Neural cell (in vitro differentiated cells): ENCODE measurements around the gene TESK1. TPM values are rescaled to one million over a fixed set of nuclear protein-coding genes. Genes with fewer than 3 reads are reported as not detected.

Experiments
- H2AFZ ChIP-seq: fragments of 200-600, 300-800 bp; sonication (generic), shearing (Covaris generic); 2 replicates; pipeline ENCODE4 v1.6.0; 2014; ENCODE audit warnings: low read depth, mild to moderate bottlenecking, antibody characterized with exemption, low read length, moderate library complexity
- H3F3A ChIP-seq: fragments of 200-600 bp; shearing (Covaris generic); 2 replicates; pipeline ENCODE4 v1.6.1; 2016; ENCODE audit warnings: mild to moderate bottlenecking, moderate library complexity, mixed read lengths, antibody characterized with exemption, low read length; ENCODE audit not compliant: insufficient read depth, poor library complexity, severe bottlenecking
- H3K27ac ChIP-seq: fragments of 200-600, 300-800 bp; sonication (generic), shearing (Covaris generic); 2 replicates; pipeline ENCODE4 v1.5.1; 2014; ENCODE audit warnings: mild to moderate bottlenecking, low read length, moderate library complexity
- H3K27me3 ChIP-seq: fragments of 300-800, 200-600 bp; sonication (generic), shearing (Covaris generic); 2 replicates; pipeline ENCODE4 v1.6.0; 2014; ENCODE audit warnings: mild to moderate bottlenecking, low read depth, low read length, moderate library complexity; ENCODE audit not compliant: insufficient read depth
- H3K36me3 ChIP-seq: fragments of 300-800, 200-600 bp; sonication (generic), shearing (Covaris generic); 2 replicates; pipeline ENCODE4 v1.5.1; 2014; ENCODE audit warnings: mild to moderate bottlenecking, antibody characterized with exemption, low read length, moderate library complexity; ENCODE audit not compliant: insufficient read depth
- H3K4me2 ChIP-seq: fragments of 300-800, 200-600 bp; sonication (generic), shearing (Covaris generic); 2 replicates; pipeline ENCODE4 v1.6.0; 2014; ENCODE audit warnings: mild to moderate bottlenecking, low read length
- H3K4me3 ChIP-seq: fragments of 300-800, 200-600 bp; sonication (generic), shearing (Covaris generic); 2 replicates; pipeline ENCODE4 v1.5.1; 2014; ENCODE audit warnings: mild to moderate bottlenecking, low read length, moderate library complexity
- H3K79me2 ChIP-seq: fragments of 200-600 bp; shearing (Covaris generic); replicated peaks from 2 replicates; pipeline ENCODE4 v1.6.0; 2014; ENCODE audit warnings: mild to moderate bottlenecking, low read length, moderate library complexity; ENCODE audit not compliant: insufficient read depth
- H3K9ac ChIP-seq: fragments of 300-800, 200-600 bp; sonication (generic), shearing (Covaris generic); 2 replicates; pipeline ENCODE4 v1.6.1; 2016; ENCODE audit warnings: mild to moderate bottlenecking, low read length, mixed read lengths
- H3K9me2 ChIP-seq: fragments of 200-600 bp; shearing (Covaris generic); 2 replicates; pipeline ENCODE4 v1.6.1; 2016; ENCODE audit warnings: mild to moderate bottlenecking, low read length, mixed read lengths; ENCODE audit not compliant: insufficient read depth
- H3K9me3 ChIP-seq: fragments of 200-600, 300-800 bp; sonication (generic), shearing (Covaris generic); 2 replicates; pipeline ENCODE4 v1.6.1; 2016; ENCODE audit warnings: mild to moderate bottlenecking, mixed run types, low read length, moderate library complexity, mixed read lengths
- H4K20me1 ChIP-seq: fragments of 200-600 bp; shearing (Covaris generic); 2 replicates; pipeline ENCODE4 v1.6.1; 2016; ENCODE audit warnings: mild to moderate bottlenecking, mixed run types; ENCODE audit not compliant: insufficient read depth
- CTCF ChIP-seq: fragments of 450-650 bp; IDR thresholded peaks from 2 replicates; pipeline ENCODE4 v1.5.1; 2014; ENCODE audit warnings: antibody characterized with exemption, mild to moderate bottlenecking, moderate library complexity; ENCODE audit not compliant: poor library complexity, severe bottlenecking
- EP300 ChIP-seq: fragments of 450-650 bp; conservative IDR thresholded peaks from 2 replicates; pipeline ENCODE4 v1.6.1; 2014; ENCODE audit warnings: antibody characterized with exemption, mild to moderate bottlenecking, moderate library complexity; ENCODE audit not compliant: poor library complexity, severe bottlenecking
- EZH2 ChIP-seq: fragments of 200-600, 300-800 bp; shearing (Covaris generic), sonication (generic); IDR thresholded peaks from 2 replicates; pipeline ENCODE4 v1.6.1; 2014; ENCODE audit warnings: antibody characterized with exemption, low read length, borderline replicate concordance, mild to moderate bottlenecking; ENCODE audit not compliant: insufficient read depth, poor library complexity, severe bottlenecking
- MXI1 ChIP-seq: fragments of 450-650 bp; conservative IDR thresholded peaks from 2 replicates; pipeline ENCODE4 v1.6.1; 2014; ENCODE audit warnings: antibody characterized with exemption, mild to moderate bottlenecking; ENCODE audit not compliant: poor library complexity, severe bottlenecking
- POLR2AphosphoS5 ChIP-seq: IDR thresholded peaks from 2 replicates; pipeline ENCODE4 v1.6.1; 2012
- RAD21 ChIP-seq: fragments of 450-650 bp; conservative IDR thresholded peaks from 2 replicates; pipeline ENCODE4 v1.6.1; 2014; ENCODE audit warnings: antibody characterized with exemption, mild to moderate bottlenecking, moderate library complexity
- REST ChIP-seq: IDR thresholded peaks from 2 replicates; pipeline ENCODE4 v1.6.1; 2012; ENCODE audit warnings: borderline replicate concordance
- SMC3 ChIP-seq: fragments of 450-650 bp; conservative IDR thresholded peaks from 2 replicates; pipeline ENCODE4 v1.6.1; 2014; ENCODE audit warnings: antibody characterized with exemption, mild to moderate bottlenecking, moderate library complexity; ENCODE audit not compliant: poor library complexity
- TAF1 ChIP-seq: IDR thresholded peaks from 2 replicates; pipeline ENCODE4 v1.6.1; 2012; ENCODE audit warnings: low read depth
- polyA plus RNA-seq: library from polyadenylated mRNA; depleted of rRNA; stranded (reverse); fragments of >200 nt; gene quantifications from 2 replicates; pipeline ENCODE4 v1.2.3, GENCODE V29; 2014

Gene TESK1
- polyA plus RNA-seq, 1 donor from 2014 or later, result 37.9 TPM

- Histone ChIP-seq H3K36me3 (peaks cover 4% of the 10 kb centered on the region), H3K4me2 (peak overlapping the region; percentile 94), H3K27ac (peak overlapping the region; percentile 50), H4K20me1 (no peaks in the 10 kb centered on the region), H3K9ac (peak overlapping the region; percentile 77), H3K27me3 (no peaks in the 10 kb centered on the region), H2AFZ (no peak overlapping the region), H3F3A (no peaks in the 10 kb centered on the region), H3K79me2 (peaks cover 13% of the 10 kb centered on the region), H3K9me2 (no peaks in the 10 kb centered on the region), H3K4me3 (peak overlapping the region; percentile 86), H3K9me3 (no peaks in the 10 kb centered on the region)
- TF ChIP-seq CTCF (no peak), POLR2AphosphoS5 (peak; percentile 27), TAF1 (peak; percentile 37), EZH2 (no peak)
These were observed 482 bp downstream of the TESK1 start for GRCh38 chr9:35605351-35606137.

GRCh38 chr9:35606138-35606504 lies 1.1 kb downstream of the TESK1 start:
- Histone ChIP-seq H3K27ac (peak overlapping the region; percentile 50), H3K79me2 (peaks cover 13% of the 10 kb centered on the region), H3F3A (no peaks in the 10 kb centered on the region), H3K27me3 (no peaks in the 10 kb centered on the region), H4K20me1 (no peaks in the 10 kb centered on the region), H3K9me2 (no peaks in the 10 kb centered on the region), H3K4me2 (peak overlapping the region; percentile 94), H3K9me3 (no peaks in the 10 kb centered on the region), H3K9ac (peak overlapping the region; percentile 77), H2AFZ (no peak overlapping the region), H3K36me3 (peaks cover 4% of the 10 kb centered on the region), H3K4me3 (peak overlapping the region; percentile 86)
- TF ChIP-seq SMC3 (no peak), EP300 (no peak), REST (no peak), RAD21 (no peak), TAF1 (no peak), POLR2AphosphoS5 (no peak), EZH2 (no peak), CTCF (no peak), MXI1 (no peak)
